M059J (cell line): ENCODE measurements around the gene SPTBN4. TPM values are rescaled to one million over a fixed set of nuclear protein-coding genes. Genes with fewer than 3 reads are reported as not detected.
A peak's percentile ranks its signal among the peaks of the same experiment; 100 is the strongest.
"Not testable (repeated sequence)": the region's sequence is repeated elsewhere in the genome, so short reads cannot be mapped to it uniquely, and the experiment has no call there.

Experiments
- DNase-seq: peaks from one replicate; pipeline ENCODE4 v3.0.0-alpha.2; 2012; ENCODE audit warnings: low read depth
- total RNA-seq: library from RNA; depleted of rRNA; stranded (reverse); fragments of >200 nt; shearing (Covaris generic); gene quantifications from 2 replicates; pipeline ENCODE4 v1.2.3, GENCODE V29; 2014

SPTBN4 gene
- total RNA-seq, 1 experiment from 2014 or later = 0.67 TPM

- DNase-seq = no peak
Measured at GRCh38 chr19:40528533-40529092, 61.8 kb downstream of the SPTBN4 start.

GRCh38 chr19:40529093-40529954, 62.5 kb downstream of the SPTBN4 start:
- peak; percentile 72 for DNase-seq

GRCh38 chr19:40530091-40530901, 63.5 kb downstream of the SPTBN4 start:
- DNase-seq = no peak

GRCh38 chr19:40533508-40533907, 66.7 kb downstream of the SPTBN4 start:
- DNase-seq = no peak

GRCh38 chr19:40534148-40534547, 67.3 kb downstream of the SPTBN4 start:
- DNase-seq = no peak

- peak; percentile 37 for DNase-seq
Measured at GRCh38 chr19:40539070-40539469, 72.3 kb downstream of the SPTBN4 start.

GRCh38 chr19:40542202-40542859, 75.5 kb downstream of the SPTBN4 start:
- DNase-seq = peak; percentile 18

- no peak for DNase-seq
Measured at GRCh38 chr19:40543029-40543597, 76.3 kb downstream of the SPTBN4 start.

GRCh38 chr19:40546153-40546841, 79.5 kb downstream of the SPTBN4 start:
- not testable (repeated sequence) for DNase-seq

- not testable (repeated sequence) for DNase-seq
Measured at GRCh38 chr19:40547190-40547589, 80.4 kb downstream of the SPTBN4 start.

GRCh38 chr19:40547836-40548235, 81.0 kb downstream of the SPTBN4 start:
- DNase-seq = no peak

GRCh38 chr19:40549007-40549708, 82.4 kb downstream of the SPTBN4 start:
- DNase-seq = no peak

GRCh38 chr19:40550951-40551350, 84.2 kb downstream of the SPTBN4 start:
- DNase-seq = no peak

GRCh38 chr19:40552848-40553247, 86.0 kb downstream of the SPTBN4 start:
- DNase-seq = no peak

GRCh38 chr19:40553885-40554857, 87.4 kb downstream of the SPTBN4 start:
- no peak for DNase-seq

- no peak for DNase-seq
Measured at GRCh38 chr19:40555978-40556689, 89.3 kb downstream of the SPTBN4 start.

- DNase-seq = no peak
Measured at GRCh38 chr19:40556953-40557530, 90.2 kb downstream of the SPTBN4 start.

- DNase-seq = no peak
Measured at GRCh38 chr19:40559394-40559793, 92.6 kb downstream of the SPTBN4 start.
